Measurements from ENCODE around the gene SKAP2.
"Not testable (repeated sequence)": the region's sequence is repeated elsewhere in the genome, so short reads cannot be mapped to it uniquely, and the experiment has no call there.

Gene SKAP2

GRCh38 chr7:26857170-26857505, 7.3 kb downstream of the SKAP2 start:
- no peak for DNase-seq

GRCh38 chr7:26856176-26856985, 8.0 kb downstream of the SKAP2 start:
- DNase-seq: peak; percentile 32

- no peak for DNase-seq
Measured at GRCh38 chr7:26854876-26855855, 9.2 kb downstream of the SKAP2 start.

GRCh38 chr7:26853788-26854393, 10.5 kb downstream of the SKAP2 start:
- DNase-seq: peak; percentile 69

- DNase-seq: peak; percentile 83
Measured at GRCh38 chr7:26850193-26850651, 14.2 kb downstream of the SKAP2 start.

GRCh38 chr7:26843705-26844104, 20.7 kb downstream of the SKAP2 start:
- DNase-seq: peak; percentile 43

- DNase-seq: no peak
Measured at GRCh38 chr7:26842897-26843296, 21.5 kb downstream of the SKAP2 start.

GRCh38 chr7:26841003-26841739, 23.2 kb downstream of the SKAP2 start:
- DNase-seq: no peak

- not testable (repeated sequence) for DNase-seq
Measured at GRCh38 chr7:26836793-26837192, 27.6 kb downstream of the SKAP2 start.

GRCh38 chr7:26815426-26815825, 49.0 kb downstream of the SKAP2 start:
- DNase-seq: no peak

GRCh38 chr7:26813432-26813831, 51.0 kb downstream of the SKAP2 start:
- DNase-seq: no peak

- DNase-seq: no peak
Measured at GRCh38 chr7:26794541-26794940, 69.8 kb downstream of the SKAP2 start.

- no peak for DNase-seq
Measured at GRCh38 chr7:26792576-26792975, 71.8 kb downstream of the SKAP2 start.

GRCh38 chr7:26792006-26792405, 72.4 kb downstream of the SKAP2 start:
- DNase-seq: no peak

GRCh38 chr7:26789481-26790184, 74.8 kb downstream of the SKAP2 start:
- no peak for DNase-seq

- DNase-seq: no peak
Measured at GRCh38 chr7:26787701-26788100, 76.7 kb downstream of the SKAP2 start.

GRCh38 chr7:26784118-26784517, 80.3 kb downstream of the SKAP2 start:
- no peak for DNase-seq

- peak; percentile 36 for DNase-seq
Measured at GRCh38 chr7:26782501-26782900, 81.9 kb downstream of the SKAP2 start.

GRCh38 chr7:26779978-26780595, 84.3 kb downstream of the SKAP2 start:
- no peak for DNase-seq

- no peak for DNase-seq
Measured at GRCh38 chr7:26777385-26777784, 87.0 kb downstream of the SKAP2 start.

GRCh38 chr7:26760501-26760900, 103.9 kb downstream of the SKAP2 start:
- peak; percentile 15 for DNase-seq
